HG03045 (cell line): Measurements from ENCODE around the gene SLC7A7.
A peak's percentile ranks its signal among the peaks of the same experiment; 100 is the strongest.
"Not testable (repeated sequence)": the region's sequence is repeated elsewhere in the genome, so short reads cannot be mapped to it uniquely, and the experiment has no call there.

Experiments
- ATAC-seq: cut with Tn5 transposase; IDR thresholded peaks from one replicate; pipeline ENCODE4 v1.9.1; 2021; ENCODE audit warnings: mild to moderate bottlenecking, moderate library complexity; ENCODE audit not compliant: unreplicated experiment

The SLC7A7 gene

GRCh38 chr14:22822016-22822570 is 6.9 kb upstream of the SLC7A7 start:
- ATAC-seq = no peak

GRCh38 chr14:22821193-22822015 is 6.2 kb upstream of the SLC7A7 start:
- ATAC-seq = no peak

- ATAC-seq = no peak
Observed at GRCh38 chr14:22820731-22821130, 5.5 kb upstream of the SLC7A7 start.

- no peak for ATAC-seq
Observed at GRCh38 chr14:22819151-22819988, 4.1 kb upstream of the SLC7A7 start.

- no peak for ATAC-seq
Observed at GRCh38 chr14:22814373-22814772, 862 bp downstream of the SLC7A7 start.

GRCh38 chr14:22813145-22813544 is 2.1 kb downstream of the SLC7A7 start:
- no peak for ATAC-seq

GRCh38 chr14:22812744-22813143 is 2.5 kb downstream of the SLC7A7 start:
- no peak for ATAC-seq

- ATAC-seq = no peak
Observed at GRCh38 chr14:22811722-22812121, 3.5 kb downstream of the SLC7A7 start.

GRCh38 chr14:22808388-22809209 is 6.6 kb downstream of the SLC7A7 start:
- no peak for ATAC-seq

- no peak for ATAC-seq
Observed at GRCh38 chr14:22807432-22808087, 7.7 kb downstream of the SLC7A7 start.

- not testable (repeated sequence) for ATAC-seq
Observed at GRCh38 chr14:22805235-22805634, 10.0 kb downstream of the SLC7A7 start.

GRCh38 chr14:22803687-22803974 is 11.6 kb downstream of the SLC7A7 start:
- ATAC-seq = peak; percentile 29

- ATAC-seq = peak; percentile 44
Observed at GRCh38 chr14:22802860-22803686, 12.2 kb downstream of the SLC7A7 start.

- no peak for ATAC-seq
Observed at GRCh38 chr14:22801716-22802115, 13.5 kb downstream of the SLC7A7 start.

GRCh38 chr14:22800346-22800745 is 14.9 kb downstream of the SLC7A7 start:
- ATAC-seq = no peak

- no peak for ATAC-seq
Observed at GRCh38 chr14:22798528-22798927, 16.7 kb downstream of the SLC7A7 start.

GRCh38 chr14:22797017-22797917 is 18.0 kb downstream of the SLC7A7 start:
- ATAC-seq = no peak

- ATAC-seq = no peak
Observed at GRCh38 chr14:22796087-22796707, 19.0 kb downstream of the SLC7A7 start.
